Measurements from ENCODE around the gene FNIP1.

DNA sequence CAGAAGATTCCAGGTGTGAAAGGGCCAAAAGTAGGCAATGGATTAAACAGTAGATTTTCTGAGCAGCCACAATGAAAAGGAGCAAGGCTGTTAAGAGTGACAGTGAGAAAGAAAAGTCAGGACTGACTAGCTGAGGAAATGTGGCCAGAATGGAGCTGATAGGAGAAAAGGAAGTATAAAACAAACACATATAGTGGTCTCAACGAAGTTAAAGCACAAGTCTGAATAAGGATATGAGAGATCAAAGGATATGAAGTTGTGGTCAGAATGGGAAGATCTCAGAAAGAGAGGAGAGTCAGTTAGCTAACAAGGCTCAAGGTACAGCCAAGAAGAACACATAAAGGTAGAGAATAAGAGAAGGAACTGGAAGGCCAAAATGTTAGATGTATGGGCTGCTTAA, 39.9 kb downstream of the FNIP1 start:
- TF ChIP-seq SP4 (IDR thresholded peaks at IDR 0.05; ENCODE audit: low read length), result no peak
- no peak for TF ChIP-seq RAD21 (IDR thresholded peaks at IDR 0.05 in 1 of 2, conservative IDR thresholded peaks at IDR 0.05 in 1 of 2; ENCODE audit: low read depth in 2 of 2, low read length in 2 of 2)
- no peak for TF ChIP-seq CTCF (IDR thresholded peaks at IDR 0.05; ENCODE audit: control extremely low read depth in 1 of 3, insufficient read depth in 1 of 3, low read depth in 1 of 3, low read length in 3 of 3)
- no peak for TF ChIP-seq HDAC2 (IDR thresholded peaks at IDR 0.05; ENCODE audit: borderline replicate concordance in 1 of 2, low read depth in 2 of 2, low read length in 2 of 2)
- no peak for TF ChIP-seq YY1 (IDR thresholded peaks at IDR 0.05; ENCODE audit: low read depth, low read length)
- TF ChIP-seq POLR2A (IDR thresholded peaks at IDR 0.05; ENCODE audit: control extremely low read depth in 1 of 2, low read depth in 2 of 2, low read length in 2 of 2), result no peak
